Neural progenitor cell (in vitro differentiated cells): ENCODE measurements around the gene KNDC1. TPM values are rescaled to one million over a fixed set of nuclear protein-coding genes. Genes with fewer than 3 reads are reported as not detected.

Experiments used
- DNase-seq: peaks from one replicate; pipeline ENCODE4 v3.0.0-alpha.2; 2016; ENCODE audit warnings: low spot score
- H2AFZ ChIP-seq: fragments of 200-600 bp; sonication (generic); replicated peaks from 2 replicates; pipeline ENCODE4 v1.6.1; 2016; ENCODE audit warnings: antibody characterized with exemption
- H3F3A ChIP-seq: fragments of 200-600 bp; sonication (generic); 2 replicates; pipeline ENCODE4 v1.6.1; 2016; ENCODE audit warnings: antibody characterized with exemption, low read depth
- H3K27ac ChIP-seq: fragments of 200-600 bp; sonication (generic); 2 replicates; pipeline ENCODE4 v1.5.1; 2016; ENCODE audit warnings: mild to moderate bottlenecking
- H3K27me3 ChIP-seq: fragments of 200-600 bp; sonication (generic); 2 replicates; pipeline ENCODE4 v1.6.1; 2016; ENCODE audit warnings: mild to moderate bottlenecking, moderate library complexity
- H3K36me3 ChIP-seq: fragments of 200-600 bp; sonication (generic); 2 replicates; pipeline ENCODE4 v1.5.1; 2016
- H3K4me1 ChIP-seq: fragments of 200-600 bp; sonication (generic); 2 replicates; pipeline ENCODE4 v1.6.1; 2016; ENCODE audit warnings: mixed run types
- H3K4me2 ChIP-seq: fragments of 200-600 bp; sonication (generic); 2 replicates; pipeline ENCODE4 v1.6.1; 2016
- H3K4me3 ChIP-seq: fragments of 200-600 bp; sonication (generic); 2 replicates; pipeline ENCODE4 v1.5.1; 2016
- H3K79me2 ChIP-seq: fragments of 200-600 bp; sonication (generic); 2 replicates; pipeline ENCODE4 v1.6.1; 2016; ENCODE audit warnings: low read depth
- H3K9ac ChIP-seq: fragments of 200-600 bp; sonication (generic); 2 replicates; pipeline ENCODE4 v1.6.1; 2016
- H3K9me3 ChIP-seq: fragments of 200-600 bp; sonication (generic); 2 replicates; pipeline ENCODE4 v1.5.1; 2016; ENCODE audit warnings: low read depth
- H4K20me1 ChIP-seq: fragments of 200-600 bp; sonication (generic); 2 replicates; pipeline ENCODE4 v1.6.1; 2016; ENCODE audit warnings: low read depth
- H3K27ac Mint-ChIP-seq: 3 replicates; pipeline ENCODE4 v1.8.0; 2021; ENCODE audit warnings: mixed read lengths
- H3K27me3 Mint-ChIP-seq: 2 replicates; pipeline ENCODE4 v1.8.0; 2022; ENCODE audit warnings: low read depth, mild to moderate bottlenecking, inconsistent platforms, moderate library complexity, mixed read lengths; ENCODE audit not compliant: insufficient read depth
- H3K36me3 Mint-ChIP-seq: 3 replicates; pipeline ENCODE4 v1.8.0; 2021; ENCODE audit warnings: mixed read lengths
- H3K4me1 Mint-ChIP-seq: 3 replicates; pipeline ENCODE4 v1.8.0; 2021; ENCODE audit warnings: mixed read lengths
- H3K4me3 Mint-ChIP-seq: 3 replicates; pipeline ENCODE4 v1.8.0; 2021; ENCODE audit warnings: mild to moderate bottlenecking, moderate library complexity, mixed read lengths
- H3K9me3 Mint-ChIP-seq: 3 replicates; pipeline ENCODE4 v1.8.0; 2020; ENCODE audit warnings: mixed read lengths
- EZH2 ChIP-seq: fragments of 200-600 bp; sonication (generic); IDR thresholded peaks from 2 replicates; pipeline ENCODE4 v1.6.1; 2017; ENCODE audit warnings: antibody characterized with exemption, mild to moderate bottlenecking, moderate library complexity
- EZH2phosphoT487 ChIP-seq: fragments of 200-600 bp; sonication (generic); IDR thresholded peaks from 2 replicates; pipeline ENCODE4 v1.6.1; 2017; ENCODE audit warnings: antibody characterized with exemption
- total RNA-seq: library from RNA; depleted of rRNA; stranded (reverse); fragments of >200 nt; gene quantifications from 2 replicates; pipeline ENCODE4 v1.2.3, GENCODE V29; 2015; ENCODE audit warnings: low replicate concordance
- TF ChIP-seq, protein P1 (sequence below): fragments of 200-600 bp; sonication (generic); IDR thresholded peaks from 2 replicates; pipeline ENCODE4 v1.5.1; 2017; ENCODE audit warnings: antibody characterized with exemption, mild to moderate bottlenecking

KNDC1 gene
- total RNA-seq, 1 donor from 2014 or later, result 1.8 TPM

DNA sequence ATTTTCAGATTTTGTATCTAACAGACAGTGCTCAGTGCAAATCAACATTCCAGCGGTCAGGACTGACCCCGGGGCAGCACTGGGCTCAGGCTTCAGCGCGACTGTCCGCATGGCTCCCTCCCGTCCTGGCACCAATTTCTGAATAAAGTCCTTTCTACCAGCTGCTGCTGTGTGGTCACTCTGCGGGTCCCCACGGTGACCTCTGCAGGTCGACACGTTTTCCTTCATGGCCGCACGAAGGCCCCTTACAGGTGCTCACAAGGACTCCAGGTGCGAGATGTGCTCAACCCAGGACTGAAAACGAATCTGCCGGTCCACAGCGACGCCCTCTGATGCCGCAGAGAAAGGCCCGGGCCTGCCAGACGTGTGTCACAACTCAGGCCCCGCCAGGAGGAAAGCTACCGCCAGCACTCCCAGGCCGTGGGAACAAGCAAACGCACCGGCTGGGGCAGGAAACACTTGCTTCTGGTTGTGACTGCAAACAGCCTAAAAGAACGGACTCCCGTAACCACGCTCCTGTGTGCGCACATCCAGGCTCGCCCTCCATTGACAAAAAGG lies 66.3 kb downstream of the KNDC1 start:
- H3K9ac ChIP-seq, result no peak overlapping the region
- Mint-ChIP-seq H3K27ac (peak overlapping the region; percentile 76), H3K36me3 (no peaks in the 10 kb centered on the region), H3K4me1 (peaks cover 13% of the 10 kb centered on the region), H3K9me3 (peaks cover 7% of the 10 kb centered on the region), H3K27me3 (peaks cover 39% of the 10 kb centered on the region), H3K4me3 (peak overlapping the region; percentile 43)
- H3K4me3 ChIP-seq, result no peak overlapping the region
- peaks cover 3% of the 10 kb centered on the region for H4K20me1 ChIP-seq
- H3K79me2 ChIP-seq, result no peaks in the 10 kb centered on the region
- H3K27ac ChIP-seq, result no peak overlapping the region
- no peaks in the 10 kb centered on the region for H3K36me3 ChIP-seq
- H3K9me3 ChIP-seq, result no peaks in the 10 kb centered on the region
- H3K4me2 ChIP-seq, result no peak overlapping the region
- H2AFZ ChIP-seq, result no peak overlapping the region
- DNase-seq, result no peak
- H3K4me1 ChIP-seq, result peaks cover 9% of the 10 kb centered on the region
- TF ChIP-seq, protein P1, sequence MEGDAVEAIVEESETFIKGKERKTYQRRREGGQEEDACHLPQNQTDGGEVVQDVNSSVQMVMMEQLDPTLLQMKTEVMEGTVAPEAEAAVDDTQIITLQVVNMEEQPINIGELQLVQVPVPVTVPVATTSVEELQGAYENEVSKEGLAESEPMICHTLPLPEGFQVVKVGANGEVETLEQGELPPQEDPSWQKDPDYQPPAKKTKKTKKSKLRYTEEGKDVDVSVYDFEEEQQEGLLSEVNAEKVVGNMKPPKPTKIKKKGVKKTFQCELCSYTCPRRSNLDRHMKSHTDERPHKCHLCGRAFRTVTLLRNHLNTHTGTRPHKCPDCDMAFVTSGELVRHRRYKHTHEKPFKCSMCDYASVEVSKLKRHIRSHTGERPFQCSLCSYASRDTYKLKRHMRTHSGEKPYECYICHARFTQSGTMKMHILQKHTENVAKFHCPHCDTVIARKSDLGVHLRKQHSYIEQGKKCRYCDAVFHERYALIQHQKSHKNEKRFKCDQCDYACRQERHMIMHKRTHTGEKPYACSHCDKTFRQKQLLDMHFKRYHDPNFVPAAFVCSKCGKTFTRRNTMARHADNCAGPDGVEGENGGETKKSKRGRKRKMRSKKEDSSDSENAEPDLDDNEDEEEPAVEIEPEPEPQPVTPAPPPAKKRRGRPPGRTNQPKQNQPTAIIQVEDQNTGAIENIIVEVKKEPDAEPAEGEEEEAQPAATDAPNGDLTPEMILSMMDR, result peak; percentile 8
- TF ChIP-seq EZH2phosphoT487, result no peak
- H3K27me3 ChIP-seq, result peaks cover 52% of the 10 kb centered on the region
- H3F3A ChIP-seq, result peaks cover 8% of the 10 kb centered on the region

DNA sequence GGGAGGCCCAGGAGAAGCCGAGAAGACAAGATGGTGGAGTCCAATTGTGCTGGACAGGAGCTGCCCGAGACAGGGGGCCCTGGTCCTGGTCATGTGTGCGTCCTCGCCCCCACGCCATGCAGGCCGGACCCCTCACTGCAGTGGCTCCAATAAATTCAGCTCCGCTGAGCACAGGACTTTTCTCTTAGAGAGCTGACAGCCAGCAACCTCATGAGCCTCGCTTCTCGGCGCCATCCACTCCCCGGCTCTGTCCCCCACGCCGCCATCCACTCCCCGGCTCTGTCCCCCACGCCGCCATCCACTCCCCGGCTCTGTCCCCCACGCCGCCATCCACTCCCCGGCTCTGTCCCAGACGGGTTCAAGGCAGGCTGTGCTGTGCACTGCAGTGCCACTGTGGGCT lies 67.2 kb downstream of the KNDC1 start:
- Mint-ChIP-seq H3K4me1 (peaks cover 15% of the 10 kb centered on the region), H3K27ac (no peak overlapping the region), H3K27me3 (peaks cover 41% of the 10 kb centered on the region)

DNA sequence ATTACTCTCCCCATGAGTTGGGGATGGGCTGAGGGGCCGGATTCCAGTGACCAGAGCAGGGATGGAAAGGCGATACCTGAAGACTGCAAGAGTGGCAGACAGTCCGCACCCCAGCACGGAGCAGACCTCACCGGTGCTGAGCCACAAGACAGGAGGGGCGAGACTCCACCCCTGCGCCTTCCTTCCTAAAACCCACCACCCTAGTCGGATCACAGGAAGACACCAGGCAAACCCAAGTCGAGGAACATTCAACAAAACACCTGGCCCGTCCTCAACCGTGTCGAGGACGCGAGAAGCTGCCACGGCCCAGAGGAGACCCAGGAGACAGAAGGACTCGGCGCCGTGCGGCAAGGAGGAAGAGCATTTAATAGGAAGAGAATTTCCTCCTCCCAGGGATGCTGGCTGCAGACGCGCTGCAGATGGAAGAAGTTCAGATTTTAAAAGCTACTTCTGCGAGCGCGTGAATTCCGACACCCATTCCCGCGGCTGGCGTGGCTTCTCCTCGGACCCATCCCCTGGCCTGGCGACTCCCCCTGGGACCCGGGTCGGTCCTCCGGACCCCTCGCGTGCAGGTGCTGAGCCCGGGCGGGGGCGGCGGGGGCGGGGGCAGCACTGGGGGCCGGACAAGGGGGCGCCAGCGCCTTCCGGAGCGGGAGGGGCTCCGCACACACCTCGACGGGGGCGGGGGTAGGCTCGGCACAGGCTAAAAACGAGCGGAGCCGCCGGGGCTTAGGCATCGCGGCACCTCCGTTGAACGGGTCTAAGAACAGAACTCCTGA lies 69.4 kb downstream of the KNDC1 start:
- peak overlapping the region; percentile 48 for H3K4me3 ChIP-seq
- peaks cover 63% of the 10 kb centered on the region for H3K27me3 Mint-ChIP-seq
- H3K4me2 ChIP-seq, result peak overlapping the region; percentile 82
- no peak overlapping the region for H3K27ac ChIP-seq
- TF ChIP-seq, protein P1, result no peak
- TF ChIP-seq EZH2phosphoT487, result peak; percentile 59
- TF ChIP-seq EZH2, result peak; percentile 84
- no peak overlapping the region for H2AFZ ChIP-seq
- peaks cover 14% of the 10 kb centered on the region for H3K4me1 Mint-ChIP-seq
- H3F3A ChIP-seq, result peaks cover 8% of the 10 kb centered on the region
- no peak overlapping the region for H3K9ac ChIP-seq
- H3K36me3 Mint-ChIP-seq, result no peaks in the 10 kb centered on the region
- H3K4me3 Mint-ChIP-seq, result peak overlapping the region; percentile 71
- peaks cover 13% of the 10 kb centered on the region for H3K4me1 ChIP-seq
- H4K20me1 ChIP-seq, result peaks cover 13% of the 10 kb centered on the region
- no peaks in the 10 kb centered on the region for H3K9me3 ChIP-seq
- no peaks in the 10 kb centered on the region for H3K79me2 ChIP-seq
- H3K27me3 ChIP-seq, result peaks cover 83% of the 10 kb centered on the region
- DNase-seq, result no peak
- no peak overlapping the region for H3K27ac Mint-ChIP-seq
- H3K36me3 ChIP-seq, result no peaks in the 10 kb centered on the region
- peaks cover 9% of the 10 kb centered on the region for H3K9me3 Mint-ChIP-seq

More for the DNA sequence above, 67.2 kb downstream of the KNDC1 start:
- H3K36me3 Mint-ChIP-seq, result no peaks in the 10 kb centered on the region
- Histone ChIP-seq H3F3A (peaks cover 8% of the 10 kb centered on the region), H3K9ac (no peak overlapping the region), H3K36me3 (no peaks in the 10 kb centered on the region), H2AFZ (no peak overlapping the region), H3K9me3 (no peaks in the 10 kb centered on the region), H3K27me3 (peaks cover 61% of the 10 kb centered on the region), H3K4me2 (no peak overlapping the region), H3K27ac (no peak overlapping the region), H4K20me1 (peaks cover 12% of the 10 kb centered on the region), H3K4me1 (peaks cover 13% of the 10 kb centered on the region), H3K4me3 (no peak overlapping the region), H3K79me2 (no peaks in the 10 kb centered on the region)
- TF ChIP-seq EZH2, result no peak
- TF ChIP-seq, protein P1, result no peak
- H3K4me3 Mint-ChIP-seq, result no peak overlapping the region
- no peak for DNase-seq
- peaks cover 9% of the 10 kb centered on the region for H3K9me3 Mint-ChIP-seq
